ENCODE results near the gene IRS2.
"Not testable (repeated sequence)": the region's sequence is repeated elsewhere in the genome, so short reads cannot be mapped to it uniquely, and the experiment has no call there.

Gene IRS2

GRCh38 chr13:109786457-109787134, at the start of gene IRS2:
Gene IRS2, minus strand, starts transcription at chr13:109786583. Its CDS starts 530 bp downstream, at chr13:109786053.
- peak; percentile 97 to 100 (median 99) for DNase-seq

DNA sequence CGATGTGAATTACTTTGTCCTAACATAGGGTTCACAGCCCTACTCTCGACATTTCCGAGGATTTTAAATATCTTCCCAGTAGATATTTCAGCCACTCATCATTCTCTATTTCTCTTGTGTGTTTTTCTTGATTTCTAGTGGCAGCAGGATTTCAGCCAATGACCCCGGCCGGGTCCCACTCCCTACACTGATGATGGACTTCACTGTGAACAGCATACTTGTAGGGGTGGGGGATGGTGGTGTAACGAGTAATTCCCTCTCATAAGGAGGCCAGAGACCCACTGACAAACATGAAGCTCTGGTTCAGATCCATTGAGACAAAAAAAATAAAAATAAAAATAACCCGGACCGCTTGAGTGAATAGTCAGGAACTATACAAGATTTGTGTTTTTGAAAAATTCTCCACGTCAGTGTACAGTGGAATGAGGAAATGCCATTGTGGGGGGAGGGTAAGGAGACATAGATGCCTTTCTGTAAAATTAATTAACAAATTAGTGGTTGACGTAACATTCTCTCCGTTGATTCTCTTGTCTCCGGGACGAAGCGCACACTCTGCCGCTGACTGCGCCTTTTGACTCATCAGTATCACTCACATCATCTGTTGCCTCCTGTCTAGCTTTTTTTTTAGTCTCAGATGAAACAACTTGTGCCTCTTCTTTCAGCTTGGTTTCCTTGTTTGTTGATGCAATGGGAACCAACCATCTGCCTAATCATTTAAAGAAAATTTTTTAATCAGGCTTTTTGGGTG, 48.8 kb upstream of the IRS2 start:
- no peak for DNase-seq

- DNase-seq, result no peak
These were observed 47.6 kb upstream of the IRS2 start for GRCh38 chr13:109833940-109834339.

GRCh38 chr13:109833071-109833470, 46.7 kb upstream of the IRS2 start:
- no peak for DNase-seq

- DNase-seq, result not testable (repeated sequence)
These were observed 42.4 kb upstream of the IRS2 start for GRCh38 chr13:109828591-109829316.

DNA sequence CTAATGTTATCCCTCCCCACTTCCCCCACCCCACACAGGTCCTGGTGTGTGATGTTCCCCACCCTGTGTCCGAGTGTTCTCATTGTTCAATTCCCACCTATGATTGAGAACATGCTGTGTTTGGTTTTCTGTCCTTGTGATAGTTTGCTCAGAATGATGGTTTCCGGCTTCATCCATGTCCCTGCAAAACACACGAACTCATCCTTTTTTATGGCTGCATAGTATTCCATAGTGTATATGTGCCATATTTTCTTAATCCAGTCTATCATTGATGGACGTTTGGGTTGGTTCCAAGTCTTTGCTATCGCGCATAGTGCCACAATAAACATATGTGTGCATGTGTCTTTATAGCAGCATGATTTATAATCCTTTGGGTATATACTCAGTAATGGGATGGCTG, 36.8 kb upstream of the IRS2 start:
- not testable (repeated sequence) for DNase-seq

- peak in 2 of 3 experiments; percentile 42 to 75 for DNase-seq
These were observed 34.7 kb upstream of the IRS2 start for GRCh38 chr13:109821103-109821502.

GRCh38 chr13:109819874-109820273, 33.5 kb upstream of the IRS2 start:
- DNase-seq, result peak; percentile 40 to 71 (median 66)

DNA sequence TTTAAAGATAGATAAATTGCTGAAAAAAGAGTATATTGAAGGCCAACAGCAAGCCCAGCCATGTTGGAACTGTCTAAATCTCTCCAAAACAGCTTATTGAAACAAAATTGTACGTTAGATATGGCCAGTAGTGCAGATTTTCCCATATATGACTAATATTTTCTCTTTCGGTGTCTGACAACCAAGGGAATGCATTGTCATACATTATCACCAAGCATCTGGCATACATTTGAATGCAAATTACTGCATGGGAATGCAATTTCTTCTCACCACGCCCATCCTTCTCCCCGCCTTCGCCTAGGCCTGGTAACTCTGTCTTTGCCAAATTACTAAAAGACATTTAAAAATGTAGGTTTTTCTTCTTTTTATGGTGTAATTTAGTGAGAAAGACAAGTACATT, 32.5 kb upstream of the IRS2 start:
- DNase-seq, result no peak

- peak in 2 of 3 experiments; percentile 33 to 90 for DNase-seq
These were observed 31.5 kb upstream of the IRS2 start for GRCh38 chr13:109817591-109818535.

DNA sequence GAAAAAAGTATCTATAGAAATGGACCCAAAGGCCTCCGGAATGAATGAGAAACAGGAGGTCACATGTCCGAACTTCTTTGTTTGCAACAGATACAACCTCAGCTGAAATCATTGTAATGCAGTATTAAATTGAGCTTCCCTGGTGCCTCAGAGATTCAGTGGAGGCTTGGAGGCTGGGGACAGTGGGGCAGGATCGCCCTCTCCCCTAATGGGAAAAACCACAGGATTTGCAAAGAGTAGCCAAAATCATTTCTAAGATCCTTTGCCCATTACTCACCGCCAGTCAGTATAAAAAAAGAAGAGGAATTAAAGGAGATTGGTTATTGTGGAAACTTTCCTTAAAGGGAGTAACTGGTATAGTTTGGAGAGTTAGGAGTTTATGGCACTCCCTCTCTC, 30.4 kb upstream of the IRS2 start:
- no peak for DNase-seq

- DNase-seq, result peak in 1 of 3 experiments; percentile 59
These were observed 29.9 kb upstream of the IRS2 start for GRCh38 chr13:109816112-109816807.

GRCh38 chr13:109815651-109816050, 29.3 kb upstream of the IRS2 start:
- no peak for DNase-seq

DNA sequence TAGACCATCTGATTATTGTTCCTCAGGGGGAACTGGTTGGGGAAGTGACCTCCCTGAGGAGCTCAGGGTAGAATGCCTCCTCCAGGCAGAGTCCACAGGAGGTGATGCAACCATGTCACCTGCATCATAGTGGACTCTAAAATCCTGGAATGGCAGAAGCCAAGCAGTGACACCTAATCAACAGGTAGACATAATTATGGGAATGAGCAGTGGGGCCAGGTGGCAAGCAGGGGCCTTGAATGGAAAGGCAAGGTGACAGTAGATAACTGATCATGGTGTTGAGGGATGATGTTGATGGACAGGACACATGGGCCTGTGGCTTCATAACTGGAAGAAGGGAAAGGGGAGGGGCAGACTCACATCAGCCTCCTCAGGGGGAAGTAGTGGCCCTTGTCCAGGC, 27.3 kb upstream of the IRS2 start:
- no peak for DNase-seq

- no peak for DNase-seq
These were observed 26.0 kb upstream of the IRS2 start for GRCh38 chr13:109812382-109812781.

- no peak for DNase-seq
These were observed 24.6 kb upstream of the IRS2 start for GRCh38 chr13:109810761-109811510.

DNA sequence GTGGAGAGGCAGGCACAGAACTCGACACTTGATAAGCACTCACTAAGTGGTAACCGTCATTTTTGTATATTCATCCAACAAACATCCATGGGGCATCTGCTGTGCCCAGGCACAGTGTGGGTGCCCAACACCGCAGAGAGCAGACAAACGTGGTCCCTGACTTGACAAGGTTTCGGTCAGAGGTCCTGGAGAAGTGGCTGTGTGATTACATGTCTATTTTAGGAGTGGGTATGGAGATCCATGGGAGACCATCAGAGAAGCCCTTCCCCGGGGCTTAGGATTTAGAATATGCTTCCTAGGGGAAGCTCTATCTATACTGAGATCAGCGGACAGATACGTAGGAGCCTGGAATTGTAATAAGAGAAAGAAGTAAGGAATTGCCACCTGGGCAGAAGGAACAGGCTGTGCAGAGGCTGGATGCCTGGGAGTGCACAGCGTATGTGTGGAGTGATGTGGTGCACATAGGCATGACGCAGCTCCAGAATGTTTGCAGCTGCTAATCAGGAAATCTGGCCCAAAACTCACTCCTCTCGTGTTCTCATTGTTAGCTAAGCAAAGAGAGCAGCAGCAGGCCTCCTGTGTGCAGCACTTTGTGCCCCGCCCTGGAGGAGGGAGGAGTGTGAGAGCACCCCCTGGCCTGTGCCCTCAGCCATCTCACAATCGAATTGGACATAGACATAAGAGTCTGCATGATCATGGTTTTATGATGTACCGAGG, 23.0 kb upstream of the IRS2 start:
- DNase-seq, result no peak

DNA sequence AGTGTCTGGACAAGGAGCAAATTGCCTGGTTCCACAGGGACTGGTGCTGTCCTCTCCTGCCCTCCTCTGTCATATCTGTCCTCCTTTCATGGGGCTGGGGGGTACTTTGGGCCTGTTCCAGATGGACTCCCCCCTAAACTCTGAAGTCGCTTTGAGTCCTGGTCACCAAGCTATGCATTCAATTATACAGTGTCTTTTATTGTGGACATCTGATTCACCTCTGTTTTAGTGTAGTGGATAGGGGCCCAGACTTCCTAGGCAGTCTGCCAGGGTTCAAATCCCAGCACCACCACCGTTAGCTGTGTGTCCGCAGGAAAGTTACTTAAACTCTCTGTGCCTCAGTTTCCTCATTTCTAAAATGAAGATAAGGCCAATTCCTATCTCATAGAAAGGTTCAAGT, 21.0 kb upstream of the IRS2 start:
- DNase-seq, result no peak

DNA sequence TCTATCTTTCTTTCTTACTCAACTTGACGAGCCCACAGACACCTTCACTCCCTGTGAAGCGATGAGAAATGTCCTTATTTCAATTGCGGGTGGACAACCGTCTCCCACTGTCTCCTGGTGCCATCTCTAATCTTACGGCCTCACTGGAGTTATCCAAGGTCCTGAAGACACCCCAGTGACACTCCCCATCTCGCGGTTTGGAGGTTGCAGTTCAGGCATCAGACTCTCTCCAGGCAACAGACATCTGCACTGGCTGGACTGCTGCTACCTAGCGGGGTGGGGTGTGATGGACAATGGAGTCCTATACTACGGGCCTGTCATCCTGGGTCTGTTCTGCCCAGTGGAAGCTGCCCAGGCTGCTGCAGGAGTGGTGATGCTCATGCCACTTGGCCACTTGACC, 18.3 kb upstream of the IRS2 start:
- DNase-seq, result no peak

DNA sequence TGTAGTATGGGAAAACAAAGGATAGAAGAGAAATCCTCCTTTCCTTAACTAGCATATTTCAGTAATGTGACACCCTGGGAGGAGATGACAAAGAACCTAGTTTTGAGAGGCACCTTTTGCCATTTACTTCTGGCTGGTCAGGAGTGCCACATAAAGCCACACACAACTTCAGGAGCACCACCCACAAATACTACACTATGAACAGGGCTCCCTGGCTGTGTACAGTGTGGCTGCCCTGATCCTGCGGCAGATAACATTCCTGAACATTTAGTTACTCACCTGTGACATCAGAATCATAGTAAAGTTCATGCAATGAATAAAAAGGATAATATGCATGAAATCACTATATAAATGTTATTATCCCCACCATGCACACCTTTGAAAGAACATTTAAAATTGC, 17.4 kb upstream of the IRS2 start:
- no peak for DNase-seq

All from NCI-H1417 (cell line).